ENCODE measurements around the gene AKAP1. TPM values are rescaled to one million over a fixed set of nuclear protein-coding genes. Genes with fewer than 3 reads are reported as not detected.

Gene AKAP1
- total RNA-seq, 2 experiments from 2014 or later: 20.3 to 23.1 TPM

- ChIA-PET POLR2A (no interaction called here), CTCF (no interaction called here)
- Histone ChIP-seq H3K4me1 (ENCODE audit: insufficient read depth, low read length) (peaks cover 2% of the 10 kb centered on the region), H3K4me3 (ENCODE audit: low read length) (no peak overlapping the region), H3K27ac (ENCODE audit: low read depth in 1 of 2, low read length in 2 of 2) (no peak overlapping the region), H3K36me3 (ENCODE audit: insufficient read depth, low read length) (peaks cover 7% of the 10 kb centered on the region), H3K27me3 (ENCODE audit: control insufficient read depth in 1 of 2, insufficient read depth in 2 of 2, low read length in 2 of 2) (no peaks in the 10 kb centered on the region), H3K9me3 (ENCODE audit: control insufficient read depth in 1 of 2, insufficient read depth in 1 of 2, low read length in 2 of 2) (no peaks in the 10 kb centered on the region)
- ATAC-seq (ENCODE audit: poor library complexity) (no peak), DNase-seq (no peak)
- intact Hi-C loops (cut with DNase I, micrococcal nuclease): no loop called here
- H3K36me3 Mint-ChIP-seq (ENCODE audit: low read depth): no peaks in the 10 kb centered on the region
- H3K27me3 Mint-ChIP-seq: no peaks in the 10 kb centered on the region
- no peaks in the 10 kb centered on the region for H3K9me3 Mint-ChIP-seq
- peaks cover 26% of the 10 kb centered on the region for H3K4me1 Mint-ChIP-seq (ENCODE audit: low read depth)
- no peak overlapping the region for H3K27ac Mint-ChIP-seq
- TF ChIP-seq, protein P1, sequence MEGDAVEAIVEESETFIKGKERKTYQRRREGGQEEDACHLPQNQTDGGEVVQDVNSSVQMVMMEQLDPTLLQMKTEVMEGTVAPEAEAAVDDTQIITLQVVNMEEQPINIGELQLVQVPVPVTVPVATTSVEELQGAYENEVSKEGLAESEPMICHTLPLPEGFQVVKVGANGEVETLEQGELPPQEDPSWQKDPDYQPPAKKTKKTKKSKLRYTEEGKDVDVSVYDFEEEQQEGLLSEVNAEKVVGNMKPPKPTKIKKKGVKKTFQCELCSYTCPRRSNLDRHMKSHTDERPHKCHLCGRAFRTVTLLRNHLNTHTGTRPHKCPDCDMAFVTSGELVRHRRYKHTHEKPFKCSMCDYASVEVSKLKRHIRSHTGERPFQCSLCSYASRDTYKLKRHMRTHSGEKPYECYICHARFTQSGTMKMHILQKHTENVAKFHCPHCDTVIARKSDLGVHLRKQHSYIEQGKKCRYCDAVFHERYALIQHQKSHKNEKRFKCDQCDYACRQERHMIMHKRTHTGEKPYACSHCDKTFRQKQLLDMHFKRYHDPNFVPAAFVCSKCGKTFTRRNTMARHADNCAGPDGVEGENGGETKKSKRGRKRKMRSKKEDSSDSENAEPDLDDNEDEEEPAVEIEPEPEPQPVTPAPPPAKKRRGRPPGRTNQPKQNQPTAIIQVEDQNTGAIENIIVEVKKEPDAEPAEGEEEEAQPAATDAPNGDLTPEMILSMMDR (IDR thresholded peaks at IDR 0.05): no peak
- H3K4me3 Mint-ChIP-seq: no peak overlapping the region
Measured at GRCh38 chr17:57092171-57092570, 7.1 kb downstream of the AKAP1 start.

GRCh38 chr17:57092779-57093178 lies 7.7 kb downstream of the AKAP1 start:
- Mint-ChIP-seq H3K27ac (no peak overlapping the region), H3K9me3 (no peaks in the 10 kb centered on the region), H3K36me3 (ENCODE audit: low read depth) (no peaks in the 10 kb centered on the region), H3K4me1 (ENCODE audit: low read depth) (peaks cover 20% of the 10 kb centered on the region), H3K4me3 (no peak overlapping the region), H3K27me3 (no peaks in the 10 kb centered on the region)
- DNase-seq: no peak
- POLR2A ChIA-PET: no interaction called here
- ATAC-seq (ENCODE audit: poor library complexity): no peak
- no peaks in the 10 kb centered on the region for H3K9me3 ChIP-seq (ENCODE audit: control insufficient read depth in 1 of 2, insufficient read depth in 1 of 2, low read length in 2 of 2)
- no peaks in the 10 kb centered on the region for H3K27me3 ChIP-seq (ENCODE audit: control insufficient read depth in 1 of 2, insufficient read depth in 2 of 2, low read length in 2 of 2)
- peaks cover 7% of the 10 kb centered on the region for H3K36me3 ChIP-seq (ENCODE audit: insufficient read depth, low read length)
- CTCF ChIA-PET: no interaction called here
- no peak overlapping the region for H3K4me3 ChIP-seq (ENCODE audit: low read length)
- intact Hi-C loops (cut with DNase I, micrococcal nuclease): no loop called here
- H3K27ac ChIP-seq (ENCODE audit: low read depth in 1 of 2, low read length in 2 of 2): no peak overlapping the region
- TF ChIP-seq, protein P1 (IDR thresholded peaks at IDR 0.05): no peak
- H3K4me1 ChIP-seq (ENCODE audit: insufficient read depth, low read length): peaks cover 2% of the 10 kb centered on the region

DNA sequence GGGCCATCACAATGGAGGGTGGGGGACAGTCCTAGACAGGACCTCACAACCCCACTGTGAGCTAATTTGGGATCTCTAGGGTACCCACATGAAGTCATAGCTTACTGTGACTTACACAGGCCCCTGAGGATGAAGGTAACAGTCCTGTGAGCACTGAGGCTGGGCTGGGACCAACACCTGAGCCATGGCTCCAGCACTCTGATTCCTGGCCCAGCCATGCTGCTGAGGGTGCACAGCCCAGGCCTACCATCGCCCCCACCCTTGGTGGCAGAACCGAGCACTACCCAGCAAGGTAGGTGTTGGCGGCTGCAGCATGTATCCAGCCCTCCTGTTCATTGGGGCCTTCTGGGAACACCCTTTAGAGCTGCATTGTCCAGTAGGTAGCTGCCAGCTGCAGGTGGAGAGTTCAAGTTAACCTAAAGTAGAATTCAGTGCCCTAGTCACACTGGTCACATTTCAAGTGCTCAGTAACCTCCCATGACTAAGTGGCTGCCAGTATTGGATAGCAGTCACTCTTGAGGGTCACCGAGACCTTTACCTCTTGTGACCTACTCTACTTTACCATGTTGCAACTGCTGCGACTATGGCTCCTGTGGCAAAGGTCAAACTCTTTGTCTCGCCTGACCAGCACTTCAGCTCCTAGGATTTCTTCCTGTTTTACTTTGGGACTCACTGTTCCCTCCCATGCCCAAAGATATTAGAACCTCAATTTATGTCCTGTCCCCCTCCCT lies 11.6 kb downstream of the AKAP1 start:
- CTCF ChIA-PET: no interaction called here
- H3K4me3 ChIP-seq (ENCODE audit: low read length): no peak overlapping the region
- POLR2A ChIA-PET: no interaction called here
- Mint-ChIP-seq H3K4me1 (ENCODE audit: low read depth) (peaks cover 19% of the 10 kb centered on the region), H3K36me3 (ENCODE audit: low read depth) (no peaks in the 10 kb centered on the region), H3K9me3 (no peaks in the 10 kb centered on the region), H3K4me3 (no peak overlapping the region), H3K27ac (no peak overlapping the region), H3K27me3 (no peaks in the 10 kb centered on the region)
- H3K27ac ChIP-seq (ENCODE audit: low read depth in 1 of 2, low read length in 2 of 2): no peak overlapping the region
- no peaks in the 10 kb centered on the region for H3K9me3 ChIP-seq (ENCODE audit: control insufficient read depth in 1 of 2, insufficient read depth in 1 of 2, low read length in 2 of 2)
- intact Hi-C loops (cut with DNase I, micrococcal nuclease): no loop called here
- no peaks in the 10 kb centered on the region for H3K27me3 ChIP-seq (ENCODE audit: control insufficient read depth in 1 of 2, insufficient read depth in 2 of 2, low read length in 2 of 2)
- no peak for DNase-seq
- H3K4me1 ChIP-seq (ENCODE audit: insufficient read depth, low read length): peaks cover 7% of the 10 kb centered on the region
- no peak for ATAC-seq (ENCODE audit: poor library complexity)
- TF ChIP-seq, protein P1 (IDR thresholded peaks at IDR 0.05): no peak
- H3K36me3 ChIP-seq (ENCODE audit: insufficient read depth, low read length): peaks cover 7% of the 10 kb centered on the region

Measured in CD4-positive, alpha-beta T cell (primary cell).